ENCODE data around the gene XPO4.

DNA sequence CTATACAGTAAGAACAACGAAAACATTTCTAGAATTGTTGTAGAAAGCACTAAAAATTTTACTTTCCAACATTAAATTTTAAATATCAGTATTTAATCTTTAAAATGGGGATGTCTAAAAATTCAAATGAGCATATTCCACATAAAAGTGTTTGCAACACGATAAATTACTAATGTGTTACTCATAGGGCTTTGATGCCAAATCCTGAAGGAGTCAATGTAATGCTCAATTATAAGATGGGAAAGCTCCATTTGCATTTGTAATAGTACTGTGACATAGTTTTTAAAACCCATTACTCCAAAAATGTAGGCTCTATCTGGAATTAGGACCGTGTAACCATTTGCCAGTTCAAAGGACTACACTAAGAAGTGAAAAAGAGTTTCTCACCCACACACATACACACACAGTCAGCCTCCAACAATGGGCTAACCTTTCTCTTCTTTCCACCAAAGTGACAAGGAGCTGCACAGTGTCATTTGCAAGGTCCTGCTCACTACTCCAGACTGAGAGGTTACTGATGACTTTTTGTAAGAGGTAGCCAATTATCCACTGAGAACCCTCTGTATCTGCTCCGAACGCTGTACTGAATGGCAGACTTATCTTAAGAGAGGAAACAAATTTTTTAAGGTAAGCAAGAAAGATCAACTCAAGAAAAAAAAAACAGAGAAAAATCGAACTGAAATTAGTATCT is 102.7 kb downstream of the XPO4 start:
- TF ChIP-seq MYC (IDR thresholded peaks at IDR 0.05; ENCODE audit: low read depth, low read length) (no peak), POLR2A (IDR thresholded peaks at IDR 0.05; ENCODE audit: low read depth, low read length) (no peak)
- TF ChIP-seq, protein P1, sequence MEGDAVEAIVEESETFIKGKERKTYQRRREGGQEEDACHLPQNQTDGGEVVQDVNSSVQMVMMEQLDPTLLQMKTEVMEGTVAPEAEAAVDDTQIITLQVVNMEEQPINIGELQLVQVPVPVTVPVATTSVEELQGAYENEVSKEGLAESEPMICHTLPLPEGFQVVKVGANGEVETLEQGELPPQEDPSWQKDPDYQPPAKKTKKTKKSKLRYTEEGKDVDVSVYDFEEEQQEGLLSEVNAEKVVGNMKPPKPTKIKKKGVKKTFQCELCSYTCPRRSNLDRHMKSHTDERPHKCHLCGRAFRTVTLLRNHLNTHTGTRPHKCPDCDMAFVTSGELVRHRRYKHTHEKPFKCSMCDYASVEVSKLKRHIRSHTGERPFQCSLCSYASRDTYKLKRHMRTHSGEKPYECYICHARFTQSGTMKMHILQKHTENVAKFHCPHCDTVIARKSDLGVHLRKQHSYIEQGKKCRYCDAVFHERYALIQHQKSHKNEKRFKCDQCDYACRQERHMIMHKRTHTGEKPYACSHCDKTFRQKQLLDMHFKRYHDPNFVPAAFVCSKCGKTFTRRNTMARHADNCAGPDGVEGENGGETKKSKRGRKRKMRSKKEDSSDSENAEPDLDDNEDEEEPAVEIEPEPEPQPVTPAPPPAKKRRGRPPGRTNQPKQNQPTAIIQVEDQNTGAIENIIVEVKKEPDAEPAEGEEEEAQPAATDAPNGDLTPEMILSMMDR (IDR thresholded peaks at IDR 0.05; ENCODE audit: extremely low read depth in 1 of 2, insufficient read depth in 1 of 2, low read depth in 1 of 2, low read length in 2 of 2), result no peak

Measured in endothelial cell of umbilical vein (primary cell).